Calu3 (cell line): ENCODE results near the gene VPS41. TPM values are rescaled to one million over a fixed set of nuclear protein-coding genes. Genes with fewer than 3 reads are reported as not detected.

ENCODE experiments used
- BruUV-seq: library from RNA; stranded (reverse); fragments of 400-500 nt; replicated peaks from 2 replicates; lab custom pipeline; 2021; lab: Mats Ljungman, UMichigan
- CTCF ChIA-PET: fragments of 300-600 bp; sonication (Branson Sonifier 250); formaldehyde crosslinking; loops from one replicate; lab custom pipeline; 2022; ENCODE audit warnings: antibody characterized with exemption; lab: Charles Lee
- DNase-seq: peaks from one replicate; pipeline ENCODE4 v3.0.0; 2022
- H3K27ac Mint-ChIP-seq: one replicate; pipeline ENCODE4 v1.8.0; 2022; ENCODE audit warnings: mixed read lengths; ENCODE audit not compliant: unreplicated experiment
- H3K27me3 Mint-ChIP-seq: one replicate; pipeline ENCODE4 v1.8.0; 2022; ENCODE audit warnings: mixed read lengths; ENCODE audit not compliant: unreplicated experiment
- H3K36me3 Mint-ChIP-seq: one replicate; pipeline ENCODE4 v1.8.0; 2022; ENCODE audit warnings: mild to moderate bottlenecking, moderate library complexity, mixed read lengths; ENCODE audit not compliant: insufficient read depth, unreplicated experiment
- H3K4me1 Mint-ChIP-seq: one replicate; pipeline ENCODE4 v1.8.0; 2022; ENCODE audit warnings: mild to moderate bottlenecking, low read depth, mixed read lengths; ENCODE audit not compliant: unreplicated experiment
- H3K4me3 Mint-ChIP-seq: one replicate; pipeline ENCODE4 v1.8.0; 2022; ENCODE audit warnings: mild to moderate bottlenecking, low read depth, moderate library complexity, mixed read lengths; ENCODE audit not compliant: unreplicated experiment
- H3K9me3 Mint-ChIP-seq: one replicate; pipeline ENCODE4 v1.8.0; 2022; ENCODE audit warnings: low read depth, mixed read lengths; ENCODE audit not compliant: unreplicated experiment
- intact Hi-C: fragments of 100-400 bp; cut with micrococcal nuclease; formaldehyde crosslinking; loops from one replicate; pipeline ENCODE4 v1.10.0; 2022; ENCODE audit not compliant: unreplicated experiment
- total RNA-seq: library from RNA; stranded (reverse); gene quantifications from 2 replicates; pipeline ENCODE4 v1.2.3, GENCODE V29; 2022
- TF ChIP-seq, protein P1 (sequence below): fragments of 200-600 bp; IDR thresholded peaks from one replicate; pipeline ENCODE4 v1.8.0; 2022; ENCODE audit warnings: antibody characterized with exemption; ENCODE audit not compliant: unreplicated experiment

Gene VPS41
- total RNA-seq, 1 experiment from 2014 or later: 292 TPM

GRCh38 chr7:38682606-38683005 lies 226.4 kb downstream of the VPS41 start:
- H3K27me3 Mint-ChIP-seq: peaks cover 38% of the 10 kb centered on the region
- BruUV-seq: no TSS peak
- no peak for DNase-seq
- H3K4me1 Mint-ChIP-seq: no peaks in the 10 kb centered on the region
- intact Hi-C loops: no loop called here
- TF ChIP-seq, protein P1, sequence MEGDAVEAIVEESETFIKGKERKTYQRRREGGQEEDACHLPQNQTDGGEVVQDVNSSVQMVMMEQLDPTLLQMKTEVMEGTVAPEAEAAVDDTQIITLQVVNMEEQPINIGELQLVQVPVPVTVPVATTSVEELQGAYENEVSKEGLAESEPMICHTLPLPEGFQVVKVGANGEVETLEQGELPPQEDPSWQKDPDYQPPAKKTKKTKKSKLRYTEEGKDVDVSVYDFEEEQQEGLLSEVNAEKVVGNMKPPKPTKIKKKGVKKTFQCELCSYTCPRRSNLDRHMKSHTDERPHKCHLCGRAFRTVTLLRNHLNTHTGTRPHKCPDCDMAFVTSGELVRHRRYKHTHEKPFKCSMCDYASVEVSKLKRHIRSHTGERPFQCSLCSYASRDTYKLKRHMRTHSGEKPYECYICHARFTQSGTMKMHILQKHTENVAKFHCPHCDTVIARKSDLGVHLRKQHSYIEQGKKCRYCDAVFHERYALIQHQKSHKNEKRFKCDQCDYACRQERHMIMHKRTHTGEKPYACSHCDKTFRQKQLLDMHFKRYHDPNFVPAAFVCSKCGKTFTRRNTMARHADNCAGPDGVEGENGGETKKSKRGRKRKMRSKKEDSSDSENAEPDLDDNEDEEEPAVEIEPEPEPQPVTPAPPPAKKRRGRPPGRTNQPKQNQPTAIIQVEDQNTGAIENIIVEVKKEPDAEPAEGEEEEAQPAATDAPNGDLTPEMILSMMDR: no peak
- CTCF ChIA-PET: no interaction called here
- no peak overlapping the region for H3K4me3 Mint-ChIP-seq
- no peak overlapping the region for H3K27ac Mint-ChIP-seq
- H3K36me3 Mint-ChIP-seq: no peaks in the 10 kb centered on the region
- peaks cover 5% of the 10 kb centered on the region for H3K9me3 Mint-ChIP-seq

GRCh38 chr7:38681882-38682281 lies 227.1 kb downstream of the VPS41 start:
- no peak overlapping the region for H3K4me3 Mint-ChIP-seq
- H3K36me3 Mint-ChIP-seq: no peaks in the 10 kb centered on the region
- peaks cover 31% of the 10 kb centered on the region for H3K27me3 Mint-ChIP-seq
- no TSS peak for BruUV-seq
- CTCF ChIA-PET: interaction anchor here (0.6 kb wide), 1 partner anchor 293 kb away, joined by 4 read pairs; no protein-coding TSS in a partner anchor
- H3K9me3 Mint-ChIP-seq: peaks cover 5% of the 10 kb centered on the region
- no peak for DNase-seq
- TF ChIP-seq, protein P1: no peak
- H3K4me1 Mint-ChIP-seq: no peaks in the 10 kb centered on the region
- no peak overlapping the region for H3K27ac Mint-ChIP-seq
- intact Hi-C loops: no loop called here

- BruUV-seq: no TSS peak
- intact Hi-C loops: no loop called here
- CTCF ChIA-PET: interaction anchor here (1.2 kb wide), 1 partner anchor 311 kb away, joined by 4 read pairs; no protein-coding TSS in a partner anchor
Measured at GRCh38 chr7:38679419-38679818, 229.6 kb downstream of the VPS41 start.

GRCh38 chr7:38678698-38679054 lies 230.3 kb downstream of the VPS41 start:
- DNase-seq: no peak
- Mint-ChIP-seq H3K4me1 (no peaks in the 10 kb centered on the region), H3K27me3 (peaks cover 40% of the 10 kb centered on the region), H3K36me3 (no peaks in the 10 kb centered on the region), H3K27ac (no peak overlapping the region), H3K4me3 (no peak overlapping the region), H3K9me3 (no peaks in the 10 kb centered on the region)
- TF ChIP-seq, protein P1: no peak
- intact Hi-C loops: no loop called here
- BruUV-seq: no TSS peak
- CTCF ChIA-PET: interaction anchor here (1.0 to 1.2 kb wide), 3 partner anchors 13 to 908 kb away, joined by 3 to 4 read pairs (median 3); no protein-coding TSS in a partner anchor

More at GRCh38 chr7:38679419-38679818, 229.6 kb downstream of the VPS41 start:
- no peak overlapping the region for H3K27ac Mint-ChIP-seq
- DNase-seq: no peak
- no peaks in the 10 kb centered on the region for H3K9me3 Mint-ChIP-seq
- H3K4me3 Mint-ChIP-seq: no peak overlapping the region
- TF ChIP-seq, protein P1: no peak
- no peaks in the 10 kb centered on the region for H3K36me3 Mint-ChIP-seq
- H3K27me3 Mint-ChIP-seq: peaks cover 34% of the 10 kb centered on the region
- no peaks in the 10 kb centered on the region for H3K4me1 Mint-ChIP-seq
